H1 (cell line): Measurements from ENCODE around the gene CNTN6. TPM values are rescaled to one million over a fixed set of nuclear protein-coding genes. Genes with fewer than 3 reads are reported as not detected.

Experiments used
- CTCF ChIA-PET: fragments of 300-600 bp; sonication (Branson Sonifier 250); formaldehyde crosslinking; loops from one replicate; lab custom pipeline; 2021; ENCODE audit not compliant: partially characterized antibody; lab: Charles Lee
- POLR2A ChIA-PET: fragments of 300-600 bp; sonication (Branson Sonifier 250); formaldehyde crosslinking; loops from one replicate; lab custom pipeline; 2021; ENCODE audit warnings: inconsistent platforms; ENCODE audit not compliant: partially characterized antibody; lab: Charles Lee
- DNase-seq, 2 experiments: peaks; one replicate each; pipeline versions ENCODE4 v3.0.0 to v3.0.0-alpha.2; 2010 to 2022; ENCODE audit warnings: low spot score in 2 of 2, low read depth in 1 of 2, mixed read lengths in 1 of 2
- FAIRE-seq: peaks from 2 replicates; lab custom pipeline; 2011; peaks lifted over from hg19 to GRCh38; lab: Jason Lieb, UNC
- H2AFZ ChIP-seq: 2 replicates; pipeline ENCODE4 v1.8.1; 2012; ENCODE audit warnings: low read length, inconsistent platforms
- H2AK5ac ChIP-seq: 2 replicates; pipeline ENCODE4 v1.6.1; 2013; ENCODE audit warnings: low read depth, low read length
- H2BK120ac ChIP-seq: replicated peaks from 2 replicates; pipeline ENCODE3; 2013; ENCODE audit warnings: low read depth, low read length, inconsistent platforms
- H2BK12ac ChIP-seq: 2 replicates; pipeline ENCODE4 v1.6.1; 2013; ENCODE audit warnings: low read depth, low read length
- H2BK15ac ChIP-seq: 2 replicates; pipeline ENCODE4 v1.6.1; 2013; ENCODE audit warnings: low read length
- H2BK20ac ChIP-seq: 2 replicates; pipeline ENCODE4 v1.6.1; 2013; ENCODE audit warnings: low read length
- H2BK5ac ChIP-seq: 2 replicates; pipeline ENCODE4 v1.6.1; 2013; ENCODE audit warnings: low read depth, low read length
- H3K14ac ChIP-seq: 2 replicates; pipeline ENCODE4 v1.6.1; 2013; ENCODE audit warnings: inconsistent platforms; ENCODE audit not compliant: insufficient read length
- H3K18ac ChIP-seq: 2 replicates; pipeline ENCODE4 v1.6.1; 2013; ENCODE audit warnings: low read length; ENCODE audit errors: extremely low read depth
- H3K23ac ChIP-seq: 2 replicates; pipeline ENCODE4 v1.6.1; 2013; ENCODE audit warnings: inconsistent platforms; ENCODE audit not compliant: insufficient read length
- H3K23me2 ChIP-seq: 2 replicates; pipeline ENCODE4 v1.6.1; 2013; ENCODE audit warnings: low read depth, low read length
- H3K27ac ChIP-seq: 2 replicates; pipeline ENCODE4 v1.6.1; 2011; ENCODE audit warnings: low read depth, low read length, inconsistent platforms
- H3K27me3 ChIP-seq, 4 experiments: replicated peaks in 1 of 4; 1 replicate in 1 of 4; 2 replicates in 3 of 4; pipeline versions ENCODE4 v1.6.1 to v1.8.1; 2011 to 2013; ENCODE audit warnings: low read length in 3 of 4, mild to moderate bottlenecking in 3 of 4, inconsistent platforms in 2 of 4, mixed read lengths in 2 of 4, moderate library complexity in 1 of 4; ENCODE audit not compliant: control insufficient read depth in 3 of 4, insufficient read depth in 3 of 4; ENCODE audit errors: extremely low read depth in 1 of 4
- H3K36me3 ChIP-seq, 4 experiments: 2 replicates each; pipeline versions ENCODE4 v1.6.1 to v1.8.1; 2011 to 2013; ENCODE audit warnings: mild to moderate bottlenecking in 4 of 4, low read length in 3 of 4, moderate library complexity in 2 of 4, control low read depth in 1 of 4, inconsistent platforms in 1 of 4; ENCODE audit not compliant: insufficient read depth in 4 of 4, control insufficient read depth in 2 of 4
- H3K4ac ChIP-seq: replicated peaks from 2 replicates; pipeline ENCODE3; 2013; ENCODE audit warnings: low read length, low read depth, mixed read lengths, inconsistent platforms; ENCODE audit not compliant: insufficient read length
- H3K4me1 ChIP-seq, 4 experiments: replicated peaks in 1 of 4; 1 replicate in 1 of 4; 2 replicates in 3 of 4; pipeline versions ENCODE4 v1.6.1 to v1.8.1; 2011 to 2013; ENCODE audit warnings: low read length in 3 of 4, inconsistent platforms in 2 of 4, mixed read lengths in 1 of 4; ENCODE audit not compliant: insufficient read depth in 4 of 4, control insufficient read depth in 3 of 4
- H3K4me2 ChIP-seq, 2 experiments: 2 replicates each; pipeline versions ENCODE4 v1.6.1 to v1.8.1; 2011 to 2013; ENCODE audit warnings: low read depth in 2 of 2, low read length in 2 of 2, control low read depth in 1 of 2, inconsistent platforms in 1 of 2, mild to moderate bottlenecking in 1 of 2; ENCODE audit not compliant: insufficient read depth in 1 of 2
- H3K4me3 ChIP-seq, 4 experiments: fragments of 200-600, 300-600 bp in 1 of 4; sonication (generic), shearing (Covaris generic), sonication (Bioruptor Twin) in 1 of 4; 2 replicates each; pipeline versions ENCODE4 v1.5.1 to v1.8.1; 2011 to 2016; ENCODE audit warnings: low read length in 4 of 4, low read depth in 3 of 4, control low read depth in 2 of 4, inconsistent platforms in 2 of 4, mild to moderate bottlenecking in 2 of 4, mixed read lengths in 1 of 4, moderate library complexity in 1 of 4; ENCODE audit not compliant: insufficient read depth in 2 of 4; ENCODE audit errors: extremely low read depth in 1 of 4
- H3K56ac ChIP-seq: replicated peaks from 2 replicates; pipeline ENCODE3; 2013; ENCODE audit warnings: low read depth, mild to moderate bottlenecking, mixed read lengths, low read length, inconsistent platforms; ENCODE audit not compliant: insufficient read length
- H3K79me1 ChIP-seq: 2 replicates; pipeline ENCODE4 v1.6.1; 2013; ENCODE audit warnings: low read depth, low read length, control low read depth
- H3K79me2 ChIP-seq, 2 experiments: 2 replicates each; pipeline versions ENCODE4 v1.6.1 to v1.8.1; 2012 to 2013; ENCODE audit warnings: low read length in 2 of 2, mild to moderate bottlenecking in 2 of 2, inconsistent platforms in 1 of 2; ENCODE audit not compliant: insufficient read depth in 2 of 2, control insufficient read depth in 1 of 2
- H3K9ac ChIP-seq, 4 experiments: replicated peaks in 1 of 4; 1 replicate in 1 of 4; 2 replicates in 3 of 4; pipeline versions ENCODE4 v1.6.1 to v1.8.1; 2011 to 2013; ENCODE audit warnings: low read depth in 3 of 4, low read length in 3 of 4, control low read depth in 2 of 4, mild to moderate bottlenecking in 2 of 4, moderate library complexity in 2 of 4, inconsistent platforms in 1 of 4; ENCODE audit errors: extremely low read depth in 1 of 4
- H3K9me3 ChIP-seq, 2 experiments: 2 replicates each; pipeline versions ENCODE4 v1.6.1 to v1.8.1; 2012 to 2013; ENCODE audit warnings: mild to moderate bottlenecking in 2 of 2, moderate library complexity in 2 of 2, control low read depth in 1 of 2, inconsistent platforms in 1 of 2, low read depth in 1 of 2, low read length in 1 of 2, mixed read lengths in 1 of 2; ENCODE audit not compliant: insufficient read depth in 2 of 2
- H4K20me1 ChIP-seq, 2 experiments: replicated peaks in 1 of 2; 2 replicates each; pipeline versions ENCODE3 to v1.8.1; 2011 to 2013; ENCODE audit warnings: inconsistent platforms in 2 of 2, low read length in 2 of 2, mild to moderate bottlenecking in 1 of 2; ENCODE audit not compliant: insufficient read depth in 2 of 2, control insufficient read depth in 1 of 2
- H4K5ac ChIP-seq: 2 replicates; pipeline ENCODE4 v1.6.1; 2013; ENCODE audit warnings: low read length, low read depth, mixed read lengths, inconsistent platforms; ENCODE audit not compliant: insufficient read length
- H4K8ac ChIP-seq: 2 replicates; pipeline ENCODE4 v1.8.0; 2013; ENCODE audit warnings: mild to moderate bottlenecking, moderate library complexity, low read length, inconsistent platforms; ENCODE audit not compliant: insufficient read depth; ENCODE audit errors: extremely low read depth
- H4K91ac ChIP-seq: replicated peaks from 2 replicates; pipeline ENCODE3; 2013; ENCODE audit warnings: low read length, mixed read lengths, inconsistent platforms; ENCODE audit not compliant: insufficient read length
- EZH2 ChIP-seq: fragments of 200-600 bp; sonication (generic); IDR thresholded peaks from 2 replicates; pipeline ENCODE4 v1.7.1; 2012; ENCODE audit warnings: low read depth, mild to moderate bottlenecking, moderate library complexity, low read length, inconsistent platforms; ENCODE audit not compliant: severe bottlenecking
- KDM1A ChIP-seq: fragments of 200-600, 300-600 bp; sonication (generic); IDR thresholded peaks from 2 replicates; pipeline ENCODE4 v1.7.1; 2016; ENCODE audit warnings: mild to moderate bottlenecking, low read length, borderline replicate concordance
- KDM4A ChIP-seq: IDR thresholded peaks from one replicate; pipeline ENCODE4 v1.7.1; 2012; ENCODE audit warnings: low read depth, mild to moderate bottlenecking, moderate library complexity, low read length, inconsistent platforms; ENCODE audit not compliant: severe bottlenecking
- SIN3A ChIP-seq, 2 experiments: IDR thresholded peaks in 1 of 2; conservative IDR thresholded peaks in 1 of 2; 2 replicates each; pipeline ENCODE4 v1.6.1; 2011 to 2012; ENCODE audit warnings: low read length in 2 of 2, improper control_type of control experiment in 1 of 2, low read depth in 1 of 2, mild to moderate bottlenecking in 1 of 2
- SP1 ChIP-seq: IDR thresholded peaks from 2 replicates; pipeline ENCODE4 v1.6.1; 2011; ENCODE audit warnings: low read depth, low read length
- SRF ChIP-seq: IDR thresholded peaks from 2 replicates; pipeline ENCODE4 v1.6.1; 2011; ENCODE audit warnings: mild to moderate bottlenecking, low read depth, low read length, moderate library complexity
- TAF1 ChIP-seq: IDR thresholded peaks from 2 replicates; pipeline ENCODE4 v1.6.1; 2011; ENCODE audit warnings: mild to moderate bottlenecking, low read depth, low read length
- TEAD4 ChIP-seq: IDR thresholded peaks from 2 replicates; pipeline ENCODE4 v1.6.1; 2012; ENCODE audit warnings: low read depth, low read length, inconsistent platforms, mixed read lengths
- WGBS, 2 experiments: shearing (Covaris generic) in 1 of 2; methylation state at CpG; one replicate each; pipeline versions ENCODE4 v1.1.6 to v1.1.7; 2013 to 2015; ENCODE audit warnings: low lambda C conversion rate in 2 of 2, mixed read lengths in 2 of 2, inconsistent platforms in 1 of 2, low coverage in 1 of 2, missing lambda C conversion rate in 1 of 2; ENCODE audit not compliant: insufficient replicate concordance in 2 of 2, insufficient coverage in 1 of 2, insufficient read length in 1 of 2; ENCODE audit errors: extremely low coverage in 1 of 2, missing lambda C conversion rate in 1 of 2; 5-methylcytosine and 5-hydroxymethylcytosine counted together
- polyA plus RNA-seq, 7 experiments: library from polyadenylated mRNA; depleted of rRNA in 3 of 7; stranded (reverse) in 5 of 7; unstranded in 2 of 7; fragments of >200 nt in 5 of 7; fragments of 200-250 nt in 2 of 7; gene quantifications; 1 replicate in 5 of 7; 2 replicates in 1 of 7; 4 replicates in 1 of 7; pipeline versions ENCODE4 v1.2.1 to v1.2.3, GENCODE V29; 2011 to 2013; ENCODE audit warnings: missing spikeins in 2 of 7, mixed read lengths in 2 of 7
- total RNA-seq: library from RNA; stranded (reverse); fragmentation: NEBNext Ultra II Directional; extraction: Animal tissue kit (Norgen Biotek cat#: 25700); gene quantifications from 2 replicates; pipeline ENCODE4 v1.2.1, GENCODE V29; 2021

The CNTN6 gene
- total and polyA plus RNA-seq, 2 of the 8 experiments (the other 6 are each of a cell fraction or from before 2014, with no cell fraction given), result not detected

DNA sequence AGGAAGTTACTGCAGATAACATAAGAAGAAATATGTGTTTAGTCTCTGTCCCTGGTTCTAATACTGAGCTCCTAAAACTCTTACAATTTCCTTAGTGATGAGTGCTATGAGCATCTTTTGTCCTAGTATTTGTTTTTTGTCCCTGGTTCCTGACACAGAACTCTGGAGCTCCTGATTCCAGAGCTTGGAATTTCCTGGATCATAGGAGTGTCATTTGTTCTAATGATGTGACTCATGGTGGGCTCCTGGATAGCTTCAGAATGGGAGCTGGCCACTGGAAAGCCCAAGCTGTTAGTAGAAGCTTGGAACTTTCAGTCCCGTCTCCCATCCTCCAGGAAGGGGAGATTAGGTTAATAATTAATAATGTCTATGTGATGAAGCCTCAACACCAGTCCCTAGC, 98.2 kb downstream of the CNTN6 start:
- no peak for FAIRE-seq
- 57% methylated on average over 1 of the region's 1 CpG; no CpG with 5 or more reads in 1 of the 2 experiments for WGBS, 2 experiments
- H3K4me1 ChIP-seq, result peaks cover 0 to 6% (median 1%) of the 10 kb centered on the region in 4 experiments; a peak in 4 of 7 replicates

More for the DNA sequence above, 98.2 kb downstream of the CNTN6 start:
- Histone ChIP-seq H4K20me1 (no peaks in the 10 kb centered on the region), H3K36me3 (no peaks in the 10 kb centered on the region), H3K4me3 (no peak overlapping the region), H4K91ac (no peak overlapping the region), H3K9ac (no peak overlapping the region), H4K8ac (no peak overlapping the region), H3K18ac (no peak overlapping the region), H3K27me3 (no peaks in the 10 kb centered on the region; a peak in 1 of 7 replicates), H3K27ac (no peak overlapping the region), H3K14ac (no peak overlapping the region), H2AFZ (no peak overlapping the region)
- TF ChIP-seq TEAD4, result no peak
- no peak for TF ChIP-seq SP1
- TF ChIP-seq SIN3A (conservative IDR thresholded peaks at IDR 0.05 in 1 of 2, IDR thresholded peaks at IDR 0.05 in 1 of 2; ENCODE audit: low read depth in 1 of 2, low read length in 2 of 2), result no peak
- TF ChIP-seq TAF1, result no peak
- TF ChIP-seq KDM4A, result no peak
- TF ChIP-seq SRF, result no peak
- TF ChIP-seq EZH2, result no peak
- no peak for TF ChIP-seq KDM1A
- TF ChIP-seq, all 59 proteins: peak for 0
- ChIA-PET POLR2A (no interaction called here), CTCF (interaction anchor here (3.5 kb wide), 1 partner anchor 15 kb away, joined by 14 read pairs; no protein-coding TSS in a partner anchor)
- H3K23ac ChIP-seq, result no peak overlapping the region
- H3K79me2 ChIP-seq, result no peaks in the 10 kb centered on the region
- H3K56ac ChIP-seq, result no peak overlapping the region
- H3K9me3 ChIP-seq, result no peaks in the 10 kb centered on the region
- no peak overlapping the region for H2BK15ac ChIP-seq
- no peaks in the 10 kb centered on the region for H3K79me1 ChIP-seq
- H3K4ac ChIP-seq, result no peak overlapping the region
- no peak overlapping the region for H4K5ac ChIP-seq
- no peak overlapping the region for H2BK12ac ChIP-seq
- DNase-seq, result no peak
- no peak overlapping the region for H2BK120ac ChIP-seq
- no peak overlapping the region for H2BK5ac ChIP-seq
- H3K4me2 ChIP-seq, result no peak overlapping the region
- H2AK5ac ChIP-seq, result no peak overlapping the region
- no peaks in the 10 kb centered on the region for H3K23me2 ChIP-seq
- no peak overlapping the region for H2BK20ac ChIP-seq
